Spleen (tissue), 7 donors: Measurements from ENCODE around the gene NSG1.

Source experiments
- POLR2AphosphoS5 ChIP-seq, 3 donors: sonication (generic); formaldehyde crosslinking; IDR thresholded peaks; one replicate each; pipeline ENCODE4 v1.5.1; 2017; ENCODE audit warnings: antibody characterized with exemption in 3 of 3
- TF ChIP-seq, protein P1 (sequence below), 11 experiments: fragments of 200-600 bp in 7 of 11; fragments of 450-650 bp in 4 of 11; sonication (generic) in 4 of 11; IDR thresholded peaks in 8 of 11; conservative IDR thresholded peaks in 3 of 11; 1 replicate in 7 of 11; 2 replicates in 4 of 11; pipeline versions ENCODE4 v1.4.0 to v1.8.0; 2016 to 2021; ENCODE audit warnings: antibody characterized with exemption in 11 of 11, inconsistent platforms in 4 of 11, mild to moderate bottlenecking in 1 of 11
- donor health status: DM: no; HTN: no; CAD: no; lungs with moderate emphysema.
- donor health status: DM: no; HTN: no; CAD: no.
- donor health status: DM: no; HTN: no; CAD: no.

DNA sequence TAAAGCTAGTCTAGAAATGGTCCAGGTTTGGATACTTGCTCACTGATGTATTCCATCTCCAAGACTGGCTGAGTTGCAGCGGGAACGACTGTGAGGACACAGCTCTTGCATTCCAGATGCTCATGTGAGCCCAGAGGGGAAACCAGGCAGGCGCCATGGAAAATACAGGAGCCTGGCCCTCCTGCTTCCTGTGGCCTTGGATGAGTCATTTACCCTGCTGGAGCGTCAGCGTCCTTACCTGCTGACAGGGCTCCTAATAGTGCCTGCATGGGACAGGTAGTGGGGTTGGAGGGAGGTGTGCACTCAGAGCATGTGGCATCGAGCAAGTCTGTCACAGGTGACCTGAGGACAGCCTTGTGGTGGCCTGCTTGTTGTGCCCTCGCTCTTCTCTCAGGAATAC is 69.4 kb downstream of the NSG1 start:
- TF ChIP-seq, protein P1, sequence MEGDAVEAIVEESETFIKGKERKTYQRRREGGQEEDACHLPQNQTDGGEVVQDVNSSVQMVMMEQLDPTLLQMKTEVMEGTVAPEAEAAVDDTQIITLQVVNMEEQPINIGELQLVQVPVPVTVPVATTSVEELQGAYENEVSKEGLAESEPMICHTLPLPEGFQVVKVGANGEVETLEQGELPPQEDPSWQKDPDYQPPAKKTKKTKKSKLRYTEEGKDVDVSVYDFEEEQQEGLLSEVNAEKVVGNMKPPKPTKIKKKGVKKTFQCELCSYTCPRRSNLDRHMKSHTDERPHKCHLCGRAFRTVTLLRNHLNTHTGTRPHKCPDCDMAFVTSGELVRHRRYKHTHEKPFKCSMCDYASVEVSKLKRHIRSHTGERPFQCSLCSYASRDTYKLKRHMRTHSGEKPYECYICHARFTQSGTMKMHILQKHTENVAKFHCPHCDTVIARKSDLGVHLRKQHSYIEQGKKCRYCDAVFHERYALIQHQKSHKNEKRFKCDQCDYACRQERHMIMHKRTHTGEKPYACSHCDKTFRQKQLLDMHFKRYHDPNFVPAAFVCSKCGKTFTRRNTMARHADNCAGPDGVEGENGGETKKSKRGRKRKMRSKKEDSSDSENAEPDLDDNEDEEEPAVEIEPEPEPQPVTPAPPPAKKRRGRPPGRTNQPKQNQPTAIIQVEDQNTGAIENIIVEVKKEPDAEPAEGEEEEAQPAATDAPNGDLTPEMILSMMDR (IDR thresholded peaks at IDR 0.05 in 8 of 11, conservative IDR thresholded peaks at IDR 0.05 in 3 of 11), result no peak
- no peak for TF ChIP-seq POLR2AphosphoS5 (IDR thresholded peaks at IDR 0.05)
